CD14-positive monocyte (primary cell): ENCODE data around the gene MMEL1. TPM values are rescaled to one million over a fixed set of nuclear protein-coding genes. Genes with fewer than 3 reads are reported as not detected.

Source experiments
- DNase-seq, 3 donors: peaks; one replicate each; pipeline ENCODE4 v3.0.0-alpha.2; 2011 to 2022
- H2AFZ ChIP-seq: 2 replicates; pipeline ENCODE4 v1.6.0; 2012; ENCODE audit warnings: mild to moderate bottlenecking, low read depth, low read length, inconsistent platforms; ENCODE audit not compliant: insufficient read depth, poor library complexity, severe bottlenecking
- H3K27ac ChIP-seq, 2 donors: 1 replicate in 1 of 2; 2 replicates in 1 of 2; pipeline ENCODE4 v1.5.1; 2012 to 2013; ENCODE audit warnings: low read length in 2 of 2, control low read depth in 1 of 2, inconsistent platforms in 1 of 2, low read depth in 1 of 2, mild to moderate bottlenecking in 1 of 2
- H3K27me3 ChIP-seq, 2 donors: one replicate each; pipeline versions ENCODE4 v1.6.0 to v1.6.1; 2011 to 2013; ENCODE audit warnings: low read length in 2 of 2; ENCODE audit not compliant: control insufficient read depth in 2 of 2, insufficient read depth in 2 of 2
- H3K36me3 ChIP-seq, 2 donors: replicated peaks in 1 of 2; 1 replicate in 1 of 2; 2 replicates in 1 of 2; pipeline versions ENCODE4 v1.5.1 to v1.6.1; 2012 to 2013; ENCODE audit warnings: low read length in 2 of 2, control low read depth in 1 of 2, inconsistent platforms in 1 of 2, mild to moderate bottlenecking in 1 of 2; ENCODE audit not compliant: insufficient read depth in 2 of 2, control insufficient read depth in 1 of 2
- H3K4me1 ChIP-seq, 2 donors: 1 replicate in 1 of 2; 2 replicates in 1 of 2; pipeline versions ENCODE4 v1.5.1 to v1.6.1; 2012 to 2013; ENCODE audit warnings: low read length in 2 of 2, control low read depth in 1 of 2, inconsistent platforms in 1 of 2, mild to moderate bottlenecking in 1 of 2, moderate library complexity in 1 of 2; ENCODE audit not compliant: insufficient read depth in 2 of 2, control insufficient read depth in 1 of 2
- H3K4me2 ChIP-seq: replicated peaks from 2 replicates; pipeline ENCODE3; 2012; ENCODE audit warnings: low read length, moderate library complexity, mild to moderate bottlenecking; ENCODE audit not compliant: poor library complexity, severe bottlenecking; ENCODE audit errors: extremely low read depth
- H3K4me3 ChIP-seq, 3 experiments: fragments of 200-600 bp in 1 of 3; sonication (generic) in 1 of 3; replicated peaks in 1 of 3; 1 replicate in 2 of 3; 2 replicates in 1 of 3; pipeline ENCODE4 v1.5.1; 2011 to 2013; ENCODE audit warnings: low read length in 3 of 3, mild to moderate bottlenecking in 3 of 3, control low read depth in 2 of 3, low read depth in 2 of 3, inconsistent platforms in 1 of 3, moderate library complexity in 1 of 3
- H3K79me2 ChIP-seq: 2 replicates; pipeline ENCODE4 v1.6.0; 2012; ENCODE audit warnings: mild to moderate bottlenecking, control low read depth, inconsistent platforms, low read length, moderate library complexity; ENCODE audit not compliant: insufficient read depth
- H3K9ac ChIP-seq: 2 replicates; pipeline ENCODE4 v1.6.0; 2017; ENCODE audit warnings: low read length, mild to moderate bottlenecking; ENCODE audit not compliant: insufficient read depth, poor library complexity, severe bottlenecking
- H3K9me3 ChIP-seq, 2 donors: replicated peaks in 1 of 2; 1 replicate in 1 of 2; 2 replicates in 1 of 2; pipeline versions ENCODE4 v1.5.1 to v1.6.1; 2012 to 2013; ENCODE audit warnings: low read length in 2 of 2, control low read depth in 1 of 2; ENCODE audit not compliant: control insufficient read depth in 1 of 2, insufficient read depth in 1 of 2
- H4K20me1 ChIP-seq: 2 replicates; pipeline ENCODE4 v1.6.0; 2012; ENCODE audit warnings: mild to moderate bottlenecking, low read length, control low read depth, moderate library complexity; ENCODE audit not compliant: insufficient read depth
- H3K27ac Mint-ChIP-seq, 7 donors: one replicate each; pipeline ENCODE4 v1.8.0; 2020; ENCODE audit warnings: mild to moderate bottlenecking in 7 of 7, mixed read lengths in 7 of 7, moderate library complexity in 6 of 7, inconsistent platforms in 2 of 7
- H3K27me3 Mint-ChIP-seq, 3 donors: one replicate each; pipeline ENCODE4 v1.8.0; 2021 to 2022; ENCODE audit warnings: low read depth in 3 of 3, mild to moderate bottlenecking in 3 of 3, mixed read lengths in 3 of 3, moderate library complexity in 3 of 3, inconsistent platforms in 1 of 3
- H3K36me3 Mint-ChIP-seq, 2 donors: one replicate each; pipeline ENCODE4 v1.8.0; 2020; ENCODE audit warnings: mixed read lengths in 2 of 2, inconsistent platforms in 1 of 2, mild to moderate bottlenecking in 1 of 2
- H3K4me1 Mint-ChIP-seq: one replicate; pipeline ENCODE4 v1.8.0; 2020; ENCODE audit warnings: mild to moderate bottlenecking, mixed read lengths
- H3K4me3 Mint-ChIP-seq, 2 donors: one replicate each; pipeline ENCODE4 v1.8.0; 2020; ENCODE audit warnings: mild to moderate bottlenecking in 2 of 2, mixed read lengths in 2 of 2, moderate library complexity in 1 of 2
- H3K9me3 Mint-ChIP-seq, 7 donors: one replicate each; pipeline ENCODE4 v1.8.0; 2020 to 2022; ENCODE audit warnings: mixed read lengths in 7 of 7, mild to moderate bottlenecking in 6 of 7, moderate library complexity in 6 of 7, inconsistent platforms in 2 of 7
- WGBS: methylation state at CpG from one replicate; pipeline ENCODE4 v1.1.5; 2013; ENCODE audit warnings: missing lambda C conversion rate; ENCODE audit not compliant: insufficient coverage; 5-methylcytosine and 5-hydroxymethylcytosine counted together
- intact Hi-C, 2 donors: fragments of 100-400 bp; cut with micrococcal nuclease; formaldehyde crosslinking; loops; one replicate each; pipeline versions ENCODE4 v1.15.0 to v1.15.1; 2023
- polyA plus RNA-seq, 3 donors: library from polyadenylated mRNA; depleted of rRNA in 1 of 3; unstranded in 2 of 3; stranded (reverse) in 1 of 3; fragments of 300-500 nt in 2 of 3; fragments of >200 nt in 1 of 3; fragmentation: Illumina TruSeq in 2 of 3; gene quantifications; 1 replicate in 2 of 3; 2 replicates in 1 of 3; pipeline ENCODE4 v1.2.3, GENCODE V29; 2012 to 2021
- TF ChIP-seq, protein P1 (sequence below): fragments of 200-600 bp; IDR thresholded peaks from one replicate; pipeline ENCODE4 v1.8.0; 2022; ENCODE audit warnings: antibody characterized with exemption, mild to moderate bottlenecking

The MMEL1 gene
- polyA plus RNA-seq, 3 donors, result 1.1 to 4.4 (median 1.9) TPM

DNA sequence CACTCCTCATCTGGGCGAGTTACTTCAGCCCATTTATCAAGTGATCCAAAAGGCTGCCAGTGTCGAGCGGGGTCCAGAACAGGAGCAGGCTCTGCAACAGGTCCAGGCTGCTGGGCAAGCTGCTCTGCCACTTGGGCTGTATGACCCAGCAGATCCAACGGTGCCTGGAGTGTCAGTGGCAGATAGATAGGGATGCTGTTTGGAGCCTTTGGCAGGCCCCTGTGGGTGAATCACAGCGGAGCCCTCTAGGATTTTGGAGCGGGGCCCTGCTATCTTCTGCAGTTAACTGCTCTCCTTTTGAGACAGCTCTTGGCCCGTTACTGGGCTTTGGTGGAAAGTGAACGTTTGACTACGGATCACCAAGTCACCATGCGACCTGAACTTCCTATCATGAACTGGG is 7.5 kb downstream of the MMEL1 start:
- intact Hi-C loops, result no loop called here
- Histone ChIP-seq H2AFZ (no peak overlapping the region), H3K4me3 (no peak overlapping the region), H3K4me2 (no peak overlapping the region), H3K79me2 (no peaks in the 10 kb centered on the region), H3K27me3 (peaks cover 9 to 46% of the 10 kb centered on the region in 2 donors), H3K9me3 (peaks cover 9 to 10% of the 10 kb centered on the region in 2 donors), H4K20me1 (no peaks in the 10 kb centered on the region), H3K9ac (no peak overlapping the region), H3K4me1 (no peaks in the 10 kb centered on the region), H3K36me3 (no peaks in the 10 kb centered on the region), H3K27ac (no peak overlapping the region)
- 91% methylated on average over 8 of the region's 10 CpGs for WGBS
- Mint-ChIP-seq H3K27me3 (peaks cover 36 to 69% (median 49%) of the 10 kb centered on the region in 3 donors), H3K27ac (no peak overlapping the region), H3K4me3 (no peak overlapping the region), H3K9me3 (peaks cover 6 to 27% (median 21%) of the 10 kb centered on the region in 7 donors), H3K36me3 (peaks cover 0 to 5% of the 10 kb centered on the region in 2 donors), H3K4me1 (no peaks in the 10 kb centered on the region)
- TF ChIP-seq, protein P1, sequence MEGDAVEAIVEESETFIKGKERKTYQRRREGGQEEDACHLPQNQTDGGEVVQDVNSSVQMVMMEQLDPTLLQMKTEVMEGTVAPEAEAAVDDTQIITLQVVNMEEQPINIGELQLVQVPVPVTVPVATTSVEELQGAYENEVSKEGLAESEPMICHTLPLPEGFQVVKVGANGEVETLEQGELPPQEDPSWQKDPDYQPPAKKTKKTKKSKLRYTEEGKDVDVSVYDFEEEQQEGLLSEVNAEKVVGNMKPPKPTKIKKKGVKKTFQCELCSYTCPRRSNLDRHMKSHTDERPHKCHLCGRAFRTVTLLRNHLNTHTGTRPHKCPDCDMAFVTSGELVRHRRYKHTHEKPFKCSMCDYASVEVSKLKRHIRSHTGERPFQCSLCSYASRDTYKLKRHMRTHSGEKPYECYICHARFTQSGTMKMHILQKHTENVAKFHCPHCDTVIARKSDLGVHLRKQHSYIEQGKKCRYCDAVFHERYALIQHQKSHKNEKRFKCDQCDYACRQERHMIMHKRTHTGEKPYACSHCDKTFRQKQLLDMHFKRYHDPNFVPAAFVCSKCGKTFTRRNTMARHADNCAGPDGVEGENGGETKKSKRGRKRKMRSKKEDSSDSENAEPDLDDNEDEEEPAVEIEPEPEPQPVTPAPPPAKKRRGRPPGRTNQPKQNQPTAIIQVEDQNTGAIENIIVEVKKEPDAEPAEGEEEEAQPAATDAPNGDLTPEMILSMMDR, result no peak
- no peak for DNase-seq

DNA sequence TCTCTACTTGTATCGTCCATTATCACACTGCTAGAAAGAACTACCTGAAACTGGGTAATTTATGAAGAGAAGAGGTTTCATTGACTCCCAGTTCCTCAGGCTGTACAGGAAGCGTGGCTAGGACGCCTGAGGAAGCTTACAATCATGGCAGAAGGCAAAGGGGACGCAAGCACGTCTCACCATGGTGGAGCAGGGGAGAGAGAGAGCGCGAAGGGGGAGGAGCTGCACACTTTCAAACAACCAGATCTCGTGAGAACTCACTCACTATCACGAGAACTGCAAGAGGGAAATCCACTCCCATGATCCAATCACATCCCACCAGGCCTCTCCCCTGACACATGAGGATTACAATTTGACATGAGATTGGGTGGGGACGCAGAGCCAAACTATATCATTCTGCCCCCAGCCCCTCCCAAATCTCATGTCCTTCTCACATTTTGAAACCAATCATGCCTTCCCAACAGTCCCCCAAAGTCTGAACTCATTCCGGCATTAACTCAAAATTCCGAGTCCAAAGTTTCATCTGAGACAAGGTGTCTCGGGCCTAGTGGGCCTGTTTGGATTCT is 8.0 kb downstream of the MMEL1 start:
- no peaks in the 10 kb centered on the region for H3K36me3 ChIP-seq
- Mint-ChIP-seq H3K4me3 (no peak overlapping the region), H3K27ac (no peak overlapping the region), H3K9me3 (peaks cover 4 to 22% (median 19%) of the 10 kb centered on the region in 7 donors), H3K27me3 (peaks cover 31 to 67% (median 46%) of the 10 kb centered on the region in 3 donors), H3K4me1 (no peaks in the 10 kb centered on the region), H3K36me3 (no peaks in the 10 kb centered on the region)
- DNase-seq, result no peak
- no peaks in the 10 kb centered on the region for H3K79me2 ChIP-seq
- peaks cover 9 to 41% of the 10 kb centered on the region in 2 donors for H3K27me3 ChIP-seq
- no peak overlapping the region for H3K4me3 ChIP-seq
- TF ChIP-seq, protein P1, result no peak
- H3K9ac ChIP-seq, result no peak overlapping the region
- H3K4me2 ChIP-seq, result no peak overlapping the region
- H3K4me1 ChIP-seq, result no peaks in the 10 kb centered on the region
- H4K20me1 ChIP-seq, result no peaks in the 10 kb centered on the region
- no peak overlapping the region for H3K27ac ChIP-seq
- peaks cover 4 to 5% of the 10 kb centered on the region in 2 donors for H3K9me3 ChIP-seq
- 100% methylated on average over 2 of the region's 13 CpGs for WGBS
- intact Hi-C loops, result no loop called here
- H2AFZ ChIP-seq, result no peak overlapping the region
